Suprapubic skin (tissue), 4 donors: ENCODE results near the gene MTG1. TPM values are rescaled to one million over a fixed set of nuclear protein-coding genes. Genes with fewer than 3 reads are reported as not detected.

Experiments used
- DNase-seq, 2 donors: peaks; one replicate each; pipeline ENCODE4 v3.0.0-alpha.2; 2019; ENCODE audit warnings: low spot score in 2 of 2
- H3K27ac ChIP-seq: fragments of 200-600 bp; sonication (generic); one replicate; pipeline ENCODE4 v1.5.1; 2019
- H3K27me3 ChIP-seq: fragments of 200-600 bp; sonication (generic); one replicate; pipeline ENCODE4 v1.5.1; 2019
- H3K36me3 ChIP-seq: fragments of 200-600 bp; sonication (generic); one replicate; pipeline ENCODE4 v1.5.1; 2019
- H3K4me1 ChIP-seq: fragments of 200-600 bp; sonication (generic); one replicate; pipeline ENCODE4 v1.5.1; 2019
- H3K4me3 ChIP-seq: fragments of 200-600 bp; sonication (generic); one replicate; pipeline ENCODE4 v1.5.1; 2019; ENCODE audit warnings: mild to moderate bottlenecking
- H3K9me3 ChIP-seq: fragments of 200-600 bp; sonication (generic); one replicate; pipeline ENCODE4 v1.5.1; 2019
- EP300 ChIP-seq: sonication (generic); formaldehyde crosslinking; IDR thresholded peaks from one replicate; pipeline ENCODE4 v1.6.1; 2017; ENCODE audit warnings: antibody characterized with exemption
- POLR2A ChIP-seq, 2 donors: fragments of 450-650 bp; IDR thresholded peaks; one replicate each; pipeline ENCODE4 v1.6.1; 2017; ENCODE audit warnings: antibody characterized with exemption in 2 of 2, mild to moderate bottlenecking in 2 of 2, moderate library complexity in 2 of 2
- POLR2AphosphoS5 ChIP-seq, 3 donors: sonication (generic); formaldehyde crosslinking; IDR thresholded peaks; one replicate each; pipeline ENCODE4 v1.6.1; 2017; ENCODE audit warnings: antibody characterized with exemption in 3 of 3
- whole genome bisulfite sequencing: methylation state at CpG from one replicate; pipeline ENCODE4 v1.1.5; 2018; 5-methylcytosine and 5-hydroxymethylcytosine counted together
- total RNA-seq, 4 donors: library from RNA; depleted of rRNA; stranded (reverse); fragments of >200 nt; gene quantifications; one replicate each; pipeline ENCODE4 v1.1.0, GENCODE V29; 2016
- TF ChIP-seq, protein P1 (sequence below), 2 donors: fragments of 200-600 bp in 1 of 2; fragments of 450-650 bp in 1 of 2; sonication (generic) in 1 of 2; IDR thresholded peaks; one replicate each; pipeline ENCODE4 v1.5.1; 2016 to 2019; ENCODE audit warnings: antibody characterized with exemption in 2 of 2, mild to moderate bottlenecking in 1 of 2, moderate library complexity in 1 of 2

MTG1 gene
- total RNA-seq, 4 donors from 2014 or later, result 20.5 to 79.7 (median 36.0) TPM

DNA sequence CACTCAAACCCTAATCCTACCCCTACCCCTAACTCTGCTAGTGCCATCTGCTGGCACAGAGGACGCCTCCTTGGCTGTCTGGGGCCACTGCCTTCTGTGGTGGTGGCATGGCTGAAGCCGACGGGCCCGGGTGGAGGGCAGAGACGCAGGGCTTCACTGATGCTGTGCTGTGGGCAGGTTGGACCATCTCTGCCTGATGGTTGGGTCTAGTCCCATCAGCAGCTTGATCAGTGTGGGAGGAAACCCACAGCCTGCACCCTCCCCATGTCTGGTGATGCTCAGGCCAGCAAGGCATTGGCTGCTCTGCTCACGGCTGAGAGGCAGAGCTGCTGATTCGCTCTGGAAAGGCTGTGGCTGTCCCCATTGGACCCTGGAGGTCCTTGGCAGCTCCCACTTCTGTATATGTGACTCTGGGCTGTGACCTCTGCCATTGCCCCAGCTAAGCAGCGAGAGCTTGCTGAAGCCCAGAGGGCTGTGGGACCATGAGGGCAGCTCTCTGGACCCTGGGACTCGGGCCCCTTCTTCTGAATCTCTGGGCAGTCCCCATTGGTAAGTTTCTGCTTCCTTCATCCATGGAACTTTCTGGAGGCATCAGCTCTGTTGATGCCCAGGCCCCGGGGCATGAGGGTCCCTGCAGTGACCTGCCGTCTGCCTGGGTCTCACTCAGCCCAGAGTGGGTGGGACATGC is 59.7 kb downstream of the MTG1 start, which contains the start of gene SCART1:
Gene SCART1, plus strand, starts transcription at position 430 of the 688 bp plus-strand sequence. Its CDS starts 53 bp downstream, at position 483.
- Histone ChIP-seq H3K9me3 (peaks cover 8% of the 10 kb centered on the region), H3K27ac (no peak within 1 kb of the TSS), H3K4me3 (no peak within 1 kb of the TSS), H3K36me3 (peaks cover 9% of the 10 kb centered on the region), H3K4me1 (no peaks in the 10 kb centered on the region), H3K27me3 (no peaks in the 10 kb centered on the region)
- no peak for DNase-seq
- WGBS, result 87% methylated on average over 3 of the region's 11 CpGs
- TF ChIP-seq POLR2AphosphoS5 (IDR thresholded peaks at IDR 0.05), result no peak
- TF ChIP-seq POLR2A (IDR thresholded peaks at IDR 0.05), result no peak
- no peak for TF ChIP-seq EP300
- TF ChIP-seq, protein P1, sequence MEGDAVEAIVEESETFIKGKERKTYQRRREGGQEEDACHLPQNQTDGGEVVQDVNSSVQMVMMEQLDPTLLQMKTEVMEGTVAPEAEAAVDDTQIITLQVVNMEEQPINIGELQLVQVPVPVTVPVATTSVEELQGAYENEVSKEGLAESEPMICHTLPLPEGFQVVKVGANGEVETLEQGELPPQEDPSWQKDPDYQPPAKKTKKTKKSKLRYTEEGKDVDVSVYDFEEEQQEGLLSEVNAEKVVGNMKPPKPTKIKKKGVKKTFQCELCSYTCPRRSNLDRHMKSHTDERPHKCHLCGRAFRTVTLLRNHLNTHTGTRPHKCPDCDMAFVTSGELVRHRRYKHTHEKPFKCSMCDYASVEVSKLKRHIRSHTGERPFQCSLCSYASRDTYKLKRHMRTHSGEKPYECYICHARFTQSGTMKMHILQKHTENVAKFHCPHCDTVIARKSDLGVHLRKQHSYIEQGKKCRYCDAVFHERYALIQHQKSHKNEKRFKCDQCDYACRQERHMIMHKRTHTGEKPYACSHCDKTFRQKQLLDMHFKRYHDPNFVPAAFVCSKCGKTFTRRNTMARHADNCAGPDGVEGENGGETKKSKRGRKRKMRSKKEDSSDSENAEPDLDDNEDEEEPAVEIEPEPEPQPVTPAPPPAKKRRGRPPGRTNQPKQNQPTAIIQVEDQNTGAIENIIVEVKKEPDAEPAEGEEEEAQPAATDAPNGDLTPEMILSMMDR (IDR thresholded peaks at IDR 0.05), result no peak

DNA sequence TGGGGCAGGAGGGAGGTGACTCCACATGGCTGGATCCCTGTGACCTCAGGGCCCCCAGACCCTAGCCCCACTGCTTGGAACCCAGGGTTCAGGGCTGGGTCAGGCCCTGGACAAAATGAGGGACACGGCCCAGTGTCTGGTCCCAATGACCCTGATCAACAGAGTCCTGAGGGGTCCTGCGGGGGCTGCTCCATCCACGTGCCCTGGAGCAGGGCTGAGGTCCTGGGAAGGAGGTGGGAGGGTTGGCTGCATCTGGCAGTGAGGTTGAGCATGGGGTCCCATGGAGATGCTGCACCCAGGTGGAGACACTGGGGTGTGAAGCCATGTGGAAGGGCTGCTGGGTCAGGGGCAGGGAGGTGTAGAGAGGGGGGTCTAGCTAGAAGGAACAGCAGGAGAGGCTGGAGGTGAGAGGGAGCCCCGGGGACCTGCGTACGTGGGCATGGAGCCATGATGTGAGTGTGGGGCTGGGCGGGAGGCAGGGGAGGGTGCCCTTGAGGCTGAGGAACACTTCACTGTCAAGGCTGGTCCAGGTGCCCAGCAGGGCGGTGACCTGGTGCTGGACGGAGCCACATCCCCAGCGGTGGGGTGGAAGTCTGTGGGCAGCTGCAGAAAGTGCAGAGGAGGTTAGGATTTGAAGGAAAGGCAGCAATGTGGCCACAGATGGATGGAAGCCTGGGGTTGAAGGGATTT is 60.4 kb downstream of the MTG1 start:
- H3K4me3 ChIP-seq, result no peak overlapping the region
- TF ChIP-seq, protein P1 (IDR thresholded peaks at IDR 0.05), result no peak
- no peak for TF ChIP-seq POLR2AphosphoS5 (IDR thresholded peaks at IDR 0.05)
- no peak for TF ChIP-seq EP300
- no peak for TF ChIP-seq POLR2A (IDR thresholded peaks at IDR 0.05)
- DNase-seq, result peak in 1 of 2 donors; percentile 55
- no peaks in the 10 kb centered on the region for H3K27me3 ChIP-seq
- peaks cover 9% of the 10 kb centered on the region for H3K36me3 ChIP-seq
- 91% methylated on average over 10 of the region's 10 CpGs for WGBS
- H3K4me1 ChIP-seq, result no peaks in the 10 kb centered on the region
- peaks cover 1% of the 10 kb centered on the region for H3K9me3 ChIP-seq
- no peak overlapping the region for H3K27ac ChIP-seq

DNA sequence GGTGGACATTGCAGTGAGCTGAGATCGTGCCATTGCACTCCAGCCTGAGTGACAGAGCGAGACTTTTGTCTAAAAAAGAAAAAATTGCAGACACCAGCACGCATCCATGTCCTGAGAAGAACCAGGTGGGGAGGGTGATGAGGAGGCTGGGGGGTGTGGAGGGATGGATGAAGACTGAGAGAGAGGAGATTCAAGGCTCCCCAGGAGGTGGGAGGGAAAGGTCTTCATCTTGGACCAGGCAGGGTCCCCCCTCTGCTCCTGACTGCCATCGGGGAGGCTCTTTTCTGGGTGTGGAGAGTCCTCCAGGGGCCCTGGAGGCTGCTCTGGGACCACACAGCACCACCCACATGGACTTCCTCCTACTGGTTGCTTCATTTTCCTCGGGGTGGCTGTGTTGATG is 61.2 kb downstream of the MTG1 start:
- Histone ChIP-seq H3K9me3 (no peaks in the 10 kb centered on the region), H3K36me3 (peaks cover 9% of the 10 kb centered on the region), H3K4me1 (no peaks in the 10 kb centered on the region), H3K27ac (no peak overlapping the region), H3K4me3 (no peak overlapping the region), H3K27me3 (no peaks in the 10 kb centered on the region)
- TF ChIP-seq POLR2AphosphoS5 (IDR thresholded peaks at IDR 0.05) (no peak), POLR2A (IDR thresholded peaks at IDR 0.05) (no peak), EP300 (no peak)
- TF ChIP-seq, protein P1 (IDR thresholded peaks at IDR 0.05), result no peak
- DNase-seq, result peak in 1 of 2 donors; percentile 45
- 83% methylated on average over 5 of the region's 5 CpGs for WGBS

DNA sequence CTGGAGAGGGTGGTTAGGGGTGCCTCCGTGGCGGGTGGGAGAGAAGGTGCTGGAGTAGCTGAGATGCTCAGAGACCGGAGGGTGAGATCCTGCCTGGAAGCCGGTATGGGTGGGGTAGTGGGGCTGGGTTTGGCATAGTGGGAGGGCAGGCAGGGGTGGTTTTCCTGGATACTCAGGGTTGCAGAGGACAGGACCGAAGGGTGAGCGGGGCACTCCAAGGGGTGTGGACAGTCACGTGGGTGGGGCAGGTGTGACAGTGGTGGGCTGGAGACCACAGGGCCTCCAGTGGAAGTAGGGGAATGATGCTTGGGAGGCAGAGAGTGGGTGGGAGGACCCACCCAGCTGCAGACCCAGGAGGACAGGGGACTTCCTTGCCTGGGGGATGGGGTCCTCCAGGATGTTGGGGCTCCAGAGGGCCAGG is 61.7 kb downstream of the MTG1 start:
- no peaks in the 10 kb centered on the region for H3K9me3 ChIP-seq
- H3K27ac ChIP-seq, result no peak overlapping the region
- no peaks in the 10 kb centered on the region for H3K27me3 ChIP-seq
- peaks cover 9% of the 10 kb centered on the region for H3K36me3 ChIP-seq
- WGBS, result 92% methylated on average over 7 of the region's 7 CpGs
- H3K4me1 ChIP-seq, result no peaks in the 10 kb centered on the region
- H3K4me3 ChIP-seq, result no peak overlapping the region
- TF ChIP-seq EP300 (no peak), POLR2A (IDR thresholded peaks at IDR 0.05) (no peak), POLR2AphosphoS5 (IDR thresholded peaks at IDR 0.05) (no peak)
- TF ChIP-seq, protein P1 (IDR thresholded peaks at IDR 0.05), result no peak
- peak in 1 of 2 donors; percentile 58 for DNase-seq
